ENCODE measurements around the gene VWA8. TPM values are rescaled to one million over a fixed set of nuclear protein-coding genes. Genes with fewer than 3 reads are reported as not detected.

Gene VWA8
- total and polyA plus RNA-seq, 9 donors = 6.5 to 16.0 (median 9.3) TPM

GRCh38 chr13:41681587-41681986, 279.3 kb downstream of the VWA8 start:
- no CpG with 5 or more reads among the region's 3 CpGs for WGBS (ENCODE audit: insufficient coverage)
- Histone ChIP-seq H3K9me3 (replicated peaks; ENCODE audit: control insufficient read depth, low read depth, low read length) (no peaks in the 10 kb centered on the region), H3K4me1 (ENCODE audit: control insufficient read depth, insufficient read depth, low read length) (no peaks in the 10 kb centered on the region), H3K4me3 (ENCODE audit: low read length) (no peak overlapping the region), H3K36me3 (ENCODE audit: control insufficient read depth, insufficient read depth, low read length) (peaks cover 7% of the 10 kb centered on the region), H3K27me3 (ENCODE audit: control insufficient read depth, insufficient read depth, low read length) (no peaks in the 10 kb centered on the region), H3K27ac (ENCODE audit: low read length) (no peak overlapping the region)
- no peak for DNase-seq

GRCh38 chr13:41680900-41681299, 280.0 kb downstream of the VWA8 start:
- Histone ChIP-seq H3K27ac (ENCODE audit: low read length) (no peak overlapping the region), H3K4me1 (ENCODE audit: control insufficient read depth, insufficient read depth, low read length) (no peaks in the 10 kb centered on the region), H3K4me3 (ENCODE audit: low read length) (no peak overlapping the region), H3K36me3 (ENCODE audit: control insufficient read depth, insufficient read depth, low read length) (peaks cover 7% of the 10 kb centered on the region), H3K27me3 (ENCODE audit: control insufficient read depth, insufficient read depth, low read length) (no peaks in the 10 kb centered on the region), H3K9me3 (replicated peaks; ENCODE audit: control insufficient read depth, low read depth, low read length) (no peaks in the 10 kb centered on the region)
- 96% methylated on average over 2 of the region's 2 CpGs for WGBS (ENCODE audit: insufficient coverage)
- no peak for DNase-seq

- DNase-seq = peak; percentile 87
- no peak overlapping the region for H3K27ac ChIP-seq (ENCODE audit: low read length)
- WGBS (ENCODE audit: insufficient coverage) = no CpG with 5 or more reads among the region's 1 CpG
- H3K36me3 ChIP-seq (ENCODE audit: control insufficient read depth, insufficient read depth, low read length) = peaks cover 6% of the 10 kb centered on the region
- no peaks in the 10 kb centered on the region for H3K27me3 ChIP-seq (ENCODE audit: control insufficient read depth, insufficient read depth, low read length)
- no peaks in the 10 kb centered on the region for H3K9me3 ChIP-seq (replicated peaks; ENCODE audit: control insufficient read depth, low read depth, low read length)
- no peak overlapping the region for H3K4me3 ChIP-seq (ENCODE audit: low read length)
- H3K4me1 ChIP-seq (ENCODE audit: control insufficient read depth, insufficient read depth, low read length) = no peaks in the 10 kb centered on the region
Observed at GRCh38 chr13:41678848-41679247, 282.1 kb downstream of the VWA8 start.

- DNase-seq = peak; percentile 87
- WGBS (ENCODE audit: insufficient coverage) = no CpG with 5 or more reads among the region's 3 CpGs
Observed at GRCh38 chr13:41678249-41678648, 282.7 kb downstream of the VWA8 start.

GRCh38 chr13:41675306-41675705, 285.6 kb downstream of the VWA8 start:
- Histone ChIP-seq H3K36me3 (ENCODE audit: control insufficient read depth, insufficient read depth, low read length) (peaks cover 2% of the 10 kb centered on the region), H3K27ac (ENCODE audit: low read length) (no peak overlapping the region)
- 89% methylated on average over 1 of the region's 3 CpGs for WGBS (ENCODE audit: insufficient coverage)

More at GRCh38 chr13:41678249-41678648, 282.7 kb downstream of the VWA8 start:
- Histone ChIP-seq H3K36me3 (ENCODE audit: control insufficient read depth, insufficient read depth, low read length) (peaks cover 2% of the 10 kb centered on the region), H3K27ac (ENCODE audit: low read length) (no peak overlapping the region), H3K4me3 (ENCODE audit: low read length) (no peak overlapping the region), H3K9me3 (replicated peaks; ENCODE audit: control insufficient read depth, low read depth, low read length) (no peaks in the 10 kb centered on the region), H3K27me3 (ENCODE audit: control insufficient read depth, insufficient read depth, low read length) (no peaks in the 10 kb centered on the region), H3K4me1 (ENCODE audit: control insufficient read depth, insufficient read depth, low read length) (no peaks in the 10 kb centered on the region)

GRCh38 chr13:41674246-41674645, 286.7 kb downstream of the VWA8 start:
- H3K9me3 ChIP-seq (replicated peaks; ENCODE audit: control insufficient read depth, low read depth, low read length) = no peaks in the 10 kb centered on the region
- WGBS (ENCODE audit: insufficient coverage) = 0% methylated on average over 1 of the region's 2 CpGs
- H3K4me1 ChIP-seq (ENCODE audit: control insufficient read depth, insufficient read depth, low read length) = no peaks in the 10 kb centered on the region
- no peak overlapping the region for H3K4me3 ChIP-seq (ENCODE audit: low read length)
- no peaks in the 10 kb centered on the region for H3K27me3 ChIP-seq (ENCODE audit: control insufficient read depth, insufficient read depth, low read length)
- no peak for DNase-seq
- H3K27ac ChIP-seq (ENCODE audit: low read length) = no peak overlapping the region
- peaks cover 2% of the 10 kb centered on the region for H3K36me3 ChIP-seq (ENCODE audit: control insufficient read depth, insufficient read depth, low read length)

More at GRCh38 chr13:41675306-41675705, 285.6 kb downstream of the VWA8 start:
- H3K27me3 ChIP-seq (ENCODE audit: control insufficient read depth, insufficient read depth, low read length) = no peaks in the 10 kb centered on the region
- no peaks in the 10 kb centered on the region for H3K9me3 ChIP-seq (replicated peaks; ENCODE audit: control insufficient read depth, low read depth, low read length)
- no peak for DNase-seq
- H3K4me3 ChIP-seq (ENCODE audit: low read length) = no peak overlapping the region
- no peaks in the 10 kb centered on the region for H3K4me1 ChIP-seq (ENCODE audit: control insufficient read depth, insufficient read depth, low read length)

GRCh38 chr13:41673640-41674039, 287.3 kb downstream of the VWA8 start:
- DNase-seq = peak; percentile 91
- Histone ChIP-seq H3K4me1 (ENCODE audit: control insufficient read depth, insufficient read depth, low read length) (no peaks in the 10 kb centered on the region), H3K4me3 (ENCODE audit: low read length) (no peak overlapping the region), H3K27ac (ENCODE audit: low read length) (no peak overlapping the region), H3K27me3 (ENCODE audit: control insufficient read depth, insufficient read depth, low read length) (no peaks in the 10 kb centered on the region), H3K9me3 (replicated peaks; ENCODE audit: control insufficient read depth, low read depth, low read length) (no peaks in the 10 kb centered on the region), H3K36me3 (ENCODE audit: control insufficient read depth, insufficient read depth, low read length) (peaks cover 2% of the 10 kb centered on the region)
- no CpG with 5 or more reads among the region's 2 CpGs for WGBS (ENCODE audit: insufficient coverage)

- H3K36me3 ChIP-seq (ENCODE audit: control insufficient read depth, insufficient read depth, low read length) = peaks cover 2% of the 10 kb centered on the region
- H3K27ac ChIP-seq (ENCODE audit: low read length) = no peak overlapping the region
- H3K9me3 ChIP-seq (replicated peaks; ENCODE audit: control insufficient read depth, low read depth, low read length) = no peaks in the 10 kb centered on the region
- no peaks in the 10 kb centered on the region for H3K4me1 ChIP-seq (ENCODE audit: control insufficient read depth, insufficient read depth, low read length)
- DNase-seq = no peak
- H3K27me3 ChIP-seq (ENCODE audit: control insufficient read depth, insufficient read depth, low read length) = no peaks in the 10 kb centered on the region
- 50% methylated on average over 2 of the region's 8 CpGs for WGBS (ENCODE audit: insufficient coverage)
- H3K4me3 ChIP-seq (ENCODE audit: low read length) = no peak overlapping the region
Observed at GRCh38 chr13:41670873-41671443, 290.0 kb downstream of the VWA8 start.

- DNase-seq = peak; percentile 95
- H3K27ac ChIP-seq (ENCODE audit: low read length) = no peak overlapping the region
- H3K9me3 ChIP-seq (replicated peaks; ENCODE audit: control insufficient read depth, low read depth, low read length) = no peaks in the 10 kb centered on the region
Observed at GRCh38 chr13:41668130-41668757, 292.7 kb downstream of the VWA8 start.

GRCh38 chr13:41666644-41667043, 294.3 kb downstream of the VWA8 start:
- WGBS (ENCODE audit: insufficient coverage) = no CpG with 5 or more reads among the region's 4 CpGs
- no peaks in the 10 kb centered on the region for H3K27me3 ChIP-seq (ENCODE audit: control insufficient read depth, insufficient read depth, low read length)
- no peaks in the 10 kb centered on the region for H3K4me1 ChIP-seq (ENCODE audit: control insufficient read depth, insufficient read depth, low read length)
- H3K9me3 ChIP-seq (replicated peaks; ENCODE audit: control insufficient read depth, low read depth, low read length) = no peaks in the 10 kb centered on the region
- H3K4me3 ChIP-seq (ENCODE audit: low read length) = no peak overlapping the region
- H3K36me3 ChIP-seq (ENCODE audit: control insufficient read depth, insufficient read depth, low read length) = no peaks in the 10 kb centered on the region
- no peak for DNase-seq
- H3K27ac ChIP-seq (ENCODE audit: low read length) = no peak overlapping the region

More at GRCh38 chr13:41668130-41668757, 292.7 kb downstream of the VWA8 start:
- no peaks in the 10 kb centered on the region for H3K27me3 ChIP-seq (ENCODE audit: control insufficient read depth, insufficient read depth, low read length)
- no peaks in the 10 kb centered on the region for H3K4me1 ChIP-seq (ENCODE audit: control insufficient read depth, insufficient read depth, low read length)
- WGBS (ENCODE audit: insufficient coverage) = no CpG with 5 or more reads among the region's 1 CpG
- no peaks in the 10 kb centered on the region for H3K36me3 ChIP-seq (ENCODE audit: control insufficient read depth, insufficient read depth, low read length)
- no peak overlapping the region for H3K4me3 ChIP-seq (ENCODE audit: low read length)
